Measurements from ENCODE around the gene KCNAB2.

The KCNAB2 gene

GRCh38 chr1:6040444-6040843 lies 5.2 kb upstream of the KCNAB2 start:
- no peak for ATAC-seq
- TF ChIP-seq TOX (CRISPR knock-in tag; IDR thresholded peaks at IDR 0.05; ENCODE audit: borderline replicate concordance) = no peak
- TF ChIP-seq RARB (CRISPR knock-in tag; IDR thresholded peaks at IDR 0.05) = no peak
- no peak for TF ChIP-seq ZNF70 (CRISPR knock-in tag; IDR thresholded peaks at IDR 0.05)
- no peak for TF ChIP-seq ARNTL (CRISPR knock-in tag; IDR thresholded peaks at IDR 0.05; ENCODE audit: borderline replicate concordance, low read depth)
- TF ChIP-seq ZNF8 (CRISPR knock-in tag; IDR thresholded peaks at IDR 0.05) = no peak
- TF ChIP-seq OSR1 (CRISPR knock-in tag; IDR thresholded peaks at IDR 0.05) = no peak
- no peak for TF ChIP-seq ZNF565 (CRISPR knock-in tag; conservative IDR thresholded peaks at IDR 0.05; ENCODE audit: low read depth)
- no peak for TF ChIP-seq ZFP3 (CRISPR knock-in tag; IDR thresholded peaks at IDR 0.05)
- no peak for TF ChIP-seq PPARA (CRISPR knock-in tag; IDR thresholded peaks at IDR 0.05; ENCODE audit: borderline replicate concordance)
- TF ChIP-seq SNAI2 (CRISPR knock-in tag; IDR thresholded peaks at IDR 0.05) = no peak
- no peak for TF ChIP-seq CSDC2 (CRISPR knock-in tag; IDR thresholded peaks at IDR 0.05)
- TF ChIP-seq ZC3H10 (CRISPR knock-in tag; IDR thresholded peaks at IDR 0.05) = no peak
- TF ChIP-seq TCF4 (CRISPR knock-in tag; IDR thresholded peaks at IDR 0.05; ENCODE audit: borderline replicate concordance) = no peak
- no peak for TF ChIP-seq GLIS3 (CRISPR knock-in tag; IDR thresholded peaks at IDR 0.05)
- no peak for TF ChIP-seq ZFP30 (CRISPR knock-in tag; IDR thresholded peaks at IDR 0.05)

GRCh38 chr1:6040861-6041415 lies 4.8 kb upstream of the KCNAB2 start:
- peak; percentile 9; the same call in 1 of the 3 replicates for ATAC-seq
- no peak for TF ChIP-seq ZNF565 (CRISPR knock-in tag; conservative IDR thresholded peaks at IDR 0.05; ENCODE audit: low read depth)
- no peak for TF ChIP-seq TCF4 (CRISPR knock-in tag; IDR thresholded peaks at IDR 0.05; ENCODE audit: borderline replicate concordance)
- no peak for TF ChIP-seq OSR1 (CRISPR knock-in tag; IDR thresholded peaks at IDR 0.05)
- TF ChIP-seq ZNF8 (CRISPR knock-in tag; IDR thresholded peaks at IDR 0.05) = no peak
- TF ChIP-seq CSDC2 (CRISPR knock-in tag; IDR thresholded peaks at IDR 0.05) = no peak
- TF ChIP-seq GLIS3 (CRISPR knock-in tag; IDR thresholded peaks at IDR 0.05) = no peak
- TF ChIP-seq ZFP30 (CRISPR knock-in tag; IDR thresholded peaks at IDR 0.05) = no peak
- no peak for TF ChIP-seq BACH2 (CRISPR knock-in tag; IDR thresholded peaks at IDR 0.05; ENCODE audit: borderline replicate concordance)
- TF ChIP-seq ARNTL (CRISPR knock-in tag; IDR thresholded peaks at IDR 0.05; ENCODE audit: borderline replicate concordance, low read depth) = no peak
- no peak for TF ChIP-seq CREB5 (CRISPR knock-in tag; IDR thresholded peaks at IDR 0.05; ENCODE audit: low read depth)
- no peak for TF ChIP-seq POU6F1 (CRISPR knock-in tag; IDR thresholded peaks at IDR 0.05; ENCODE audit: borderline replicate concordance, low read depth)
- no peak for TF ChIP-seq TOX (CRISPR knock-in tag; IDR thresholded peaks at IDR 0.05; ENCODE audit: borderline replicate concordance)
- TF ChIP-seq SNAI2 (CRISPR knock-in tag; IDR thresholded peaks at IDR 0.05) = no peak
- TF ChIP-seq PPARA (CRISPR knock-in tag; IDR thresholded peaks at IDR 0.05; ENCODE audit: borderline replicate concordance) = no peak
- TF ChIP-seq ZFP3 (CRISPR knock-in tag; IDR thresholded peaks at IDR 0.05) = no peak
- TF ChIP-seq ZC3H10 (CRISPR knock-in tag; IDR thresholded peaks at IDR 0.05) = no peak
- no peak for TF ChIP-seq PATZ1 (CRISPR knock-in tag; IDR thresholded peaks at IDR 0.05; ENCODE audit: borderline replicate concordance)

GRCh38 chr1:6041432-6042062 lies 4.1 kb upstream of the KCNAB2 start:
- TF ChIP-seq ZNF8 (CRISPR knock-in tag; IDR thresholded peaks at IDR 0.05) = no peak
- no peak for TF ChIP-seq BACH2 (CRISPR knock-in tag; IDR thresholded peaks at IDR 0.05; ENCODE audit: borderline replicate concordance)
- no peak for TF ChIP-seq ARNTL (CRISPR knock-in tag; IDR thresholded peaks at IDR 0.05; ENCODE audit: borderline replicate concordance, low read depth)
- TF ChIP-seq GLIS3 (CRISPR knock-in tag; IDR thresholded peaks at IDR 0.05) = no peak
- no peak for TF ChIP-seq TOX (CRISPR knock-in tag; IDR thresholded peaks at IDR 0.05; ENCODE audit: borderline replicate concordance)
- TF ChIP-seq ZNF565 (CRISPR knock-in tag; conservative IDR thresholded peaks at IDR 0.05; ENCODE audit: low read depth) = no peak
- no peak for TF ChIP-seq ZFP3 (CRISPR knock-in tag; IDR thresholded peaks at IDR 0.05)
- peak; percentile 75 for ATAC-seq

- TF ChIP-seq BACH2 (CRISPR knock-in tag; IDR thresholded peaks at IDR 0.05; ENCODE audit: borderline replicate concordance) (no peak), CREB5 (CRISPR knock-in tag; IDR thresholded peaks at IDR 0.05; ENCODE audit: low read depth) (no peak), TOX (CRISPR knock-in tag; IDR thresholded peaks at IDR 0.05; ENCODE audit: borderline replicate concordance) (no peak), CSDC2 (CRISPR knock-in tag; IDR thresholded peaks at IDR 0.05) (no peak), PPARA (CRISPR knock-in tag; IDR thresholded peaks at IDR 0.05; ENCODE audit: borderline replicate concordance) (no peak)
- ATAC-seq = no peak
Observed at GRCh38 chr1:6043561-6043960, 2.1 kb upstream of the KCNAB2 start.

Measured in SK-N-SH treated with all-trans-retinoic acid at 6 μM for 48 hours (cell line).